H1 (cell line): ENCODE measurements around the gene MYL7. TPM values are rescaled to one million over a fixed set of nuclear protein-coding genes. Genes with fewer than 3 reads are reported as not detected.

Experiments
- CTCF ChIA-PET: fragments of 300-600 bp; sonication (Branson Sonifier 250); formaldehyde crosslinking; loops from one replicate; lab custom pipeline; 2021; ENCODE audit not compliant: partially characterized antibody; lab: Charles Lee
- POLR2A ChIA-PET: fragments of 300-600 bp; sonication (Branson Sonifier 250); formaldehyde crosslinking; loops from one replicate; lab custom pipeline; 2021; ENCODE audit warnings: inconsistent platforms; ENCODE audit not compliant: partially characterized antibody; lab: Charles Lee
- DNase-seq, 2 experiments: peaks; one replicate each; pipeline versions ENCODE4 v3.0.0 to v3.0.0-alpha.2; 2010 to 2022; ENCODE audit warnings: low spot score in 2 of 2, low read depth in 1 of 2, mixed read lengths in 1 of 2
- FAIRE-seq: peaks from 2 replicates; lab custom pipeline; 2011; peaks lifted over from hg19 to GRCh38; lab: Jason Lieb, UNC
- H2AFZ ChIP-seq: 2 replicates; pipeline ENCODE4 v1.8.1; 2012; ENCODE audit warnings: low read length, inconsistent platforms
- H2AK5ac ChIP-seq: 2 replicates; pipeline ENCODE4 v1.6.1; 2013; ENCODE audit warnings: low read depth, low read length
- H2BK120ac ChIP-seq: replicated peaks from 2 replicates; pipeline ENCODE3; 2013; ENCODE audit warnings: low read depth, low read length, inconsistent platforms
- H2BK12ac ChIP-seq: 2 replicates; pipeline ENCODE4 v1.6.1; 2013; ENCODE audit warnings: low read depth, low read length
- H2BK15ac ChIP-seq: 2 replicates; pipeline ENCODE4 v1.6.1; 2013; ENCODE audit warnings: low read length
- H2BK20ac ChIP-seq: 2 replicates; pipeline ENCODE4 v1.6.1; 2013; ENCODE audit warnings: low read length
- H2BK5ac ChIP-seq: 2 replicates; pipeline ENCODE4 v1.6.1; 2013; ENCODE audit warnings: low read depth, low read length
- H3K14ac ChIP-seq: 2 replicates; pipeline ENCODE4 v1.6.1; 2013; ENCODE audit warnings: inconsistent platforms; ENCODE audit not compliant: insufficient read length
- H3K18ac ChIP-seq: 2 replicates; pipeline ENCODE4 v1.6.1; 2013; ENCODE audit warnings: low read length; ENCODE audit errors: extremely low read depth
- H3K23ac ChIP-seq: 2 replicates; pipeline ENCODE4 v1.6.1; 2013; ENCODE audit warnings: inconsistent platforms; ENCODE audit not compliant: insufficient read length
- H3K23me2 ChIP-seq: 2 replicates; pipeline ENCODE4 v1.6.1; 2013; ENCODE audit warnings: low read depth, low read length
- H3K27ac ChIP-seq: 2 replicates; pipeline ENCODE4 v1.6.1; 2011; ENCODE audit warnings: low read depth, low read length, inconsistent platforms
- H3K27me3 ChIP-seq, 4 experiments: replicated peaks in 1 of 4; 1 replicate in 1 of 4; 2 replicates in 3 of 4; pipeline versions ENCODE4 v1.6.1 to v1.8.1; 2011 to 2013; ENCODE audit warnings: low read length in 3 of 4, mild to moderate bottlenecking in 3 of 4, inconsistent platforms in 2 of 4, mixed read lengths in 2 of 4, moderate library complexity in 1 of 4; ENCODE audit not compliant: control insufficient read depth in 3 of 4, insufficient read depth in 3 of 4; ENCODE audit errors: extremely low read depth in 1 of 4
- H3K36me3 ChIP-seq, 4 experiments: 2 replicates each; pipeline versions ENCODE4 v1.6.1 to v1.8.1; 2011 to 2013; ENCODE audit warnings: mild to moderate bottlenecking in 4 of 4, low read length in 3 of 4, moderate library complexity in 2 of 4, control low read depth in 1 of 4, inconsistent platforms in 1 of 4; ENCODE audit not compliant: insufficient read depth in 4 of 4, control insufficient read depth in 2 of 4
- H3K4ac ChIP-seq: replicated peaks from 2 replicates; pipeline ENCODE3; 2013; ENCODE audit warnings: low read length, low read depth, mixed read lengths, inconsistent platforms; ENCODE audit not compliant: insufficient read length
- H3K4me1 ChIP-seq, 4 experiments: replicated peaks in 1 of 4; 1 replicate in 1 of 4; 2 replicates in 3 of 4; pipeline versions ENCODE4 v1.6.1 to v1.8.1; 2011 to 2013; ENCODE audit warnings: low read length in 3 of 4, inconsistent platforms in 2 of 4, mixed read lengths in 1 of 4; ENCODE audit not compliant: insufficient read depth in 4 of 4, control insufficient read depth in 3 of 4
- H3K4me2 ChIP-seq, 2 experiments: 2 replicates each; pipeline versions ENCODE4 v1.6.1 to v1.8.1; 2011 to 2013; ENCODE audit warnings: low read depth in 2 of 2, low read length in 2 of 2, control low read depth in 1 of 2, inconsistent platforms in 1 of 2, mild to moderate bottlenecking in 1 of 2; ENCODE audit not compliant: insufficient read depth in 1 of 2
- H3K4me3 ChIP-seq, 4 experiments: fragments of 200-600, 300-600 bp in 1 of 4; sonication (generic), shearing (Covaris generic), sonication (Bioruptor Twin) in 1 of 4; 2 replicates each; pipeline versions ENCODE4 v1.5.1 to v1.8.1; 2011 to 2016; ENCODE audit warnings: low read length in 4 of 4, low read depth in 3 of 4, control low read depth in 2 of 4, inconsistent platforms in 2 of 4, mild to moderate bottlenecking in 2 of 4, mixed read lengths in 1 of 4, moderate library complexity in 1 of 4; ENCODE audit not compliant: insufficient read depth in 2 of 4; ENCODE audit errors: extremely low read depth in 1 of 4
- H3K56ac ChIP-seq: replicated peaks from 2 replicates; pipeline ENCODE3; 2013; ENCODE audit warnings: low read depth, mild to moderate bottlenecking, mixed read lengths, low read length, inconsistent platforms; ENCODE audit not compliant: insufficient read length
- H3K79me1 ChIP-seq: 2 replicates; pipeline ENCODE4 v1.6.1; 2013; ENCODE audit warnings: low read depth, low read length, control low read depth
- H3K79me2 ChIP-seq, 2 experiments: 2 replicates each; pipeline versions ENCODE4 v1.6.1 to v1.8.1; 2012 to 2013; ENCODE audit warnings: low read length in 2 of 2, mild to moderate bottlenecking in 2 of 2, inconsistent platforms in 1 of 2; ENCODE audit not compliant: insufficient read depth in 2 of 2, control insufficient read depth in 1 of 2
- H3K9ac ChIP-seq, 4 experiments: replicated peaks in 1 of 4; 1 replicate in 1 of 4; 2 replicates in 3 of 4; pipeline versions ENCODE4 v1.6.1 to v1.8.1; 2011 to 2013; ENCODE audit warnings: low read depth in 3 of 4, low read length in 3 of 4, control low read depth in 2 of 4, mild to moderate bottlenecking in 2 of 4, moderate library complexity in 2 of 4, inconsistent platforms in 1 of 4; ENCODE audit errors: extremely low read depth in 1 of 4
- H3K9me3 ChIP-seq, 2 experiments: 2 replicates each; pipeline versions ENCODE4 v1.6.1 to v1.8.1; 2012 to 2013; ENCODE audit warnings: mild to moderate bottlenecking in 2 of 2, moderate library complexity in 2 of 2, control low read depth in 1 of 2, inconsistent platforms in 1 of 2, low read depth in 1 of 2, low read length in 1 of 2, mixed read lengths in 1 of 2; ENCODE audit not compliant: insufficient read depth in 2 of 2
- H4K20me1 ChIP-seq, 2 experiments: replicated peaks in 1 of 2; 2 replicates each; pipeline versions ENCODE3 to v1.8.1; 2011 to 2013; ENCODE audit warnings: inconsistent platforms in 2 of 2, low read length in 2 of 2, mild to moderate bottlenecking in 1 of 2; ENCODE audit not compliant: insufficient read depth in 2 of 2, control insufficient read depth in 1 of 2
- H4K5ac ChIP-seq: 2 replicates; pipeline ENCODE4 v1.6.1; 2013; ENCODE audit warnings: low read length, low read depth, mixed read lengths, inconsistent platforms; ENCODE audit not compliant: insufficient read length
- H4K8ac ChIP-seq: 2 replicates; pipeline ENCODE4 v1.8.0; 2013; ENCODE audit warnings: mild to moderate bottlenecking, moderate library complexity, low read length, inconsistent platforms; ENCODE audit not compliant: insufficient read depth; ENCODE audit errors: extremely low read depth
- H4K91ac ChIP-seq: replicated peaks from 2 replicates; pipeline ENCODE3; 2013; ENCODE audit warnings: low read length, mixed read lengths, inconsistent platforms; ENCODE audit not compliant: insufficient read length
- BRCA1 ChIP-seq: IDR thresholded peaks from 2 replicates; pipeline ENCODE4 v1.6.1; 2012; ENCODE audit warnings: low read depth, low read length, improper control_type of control experiment
- CEBPB ChIP-seq: IDR thresholded peaks from 2 replicates; pipeline ENCODE4 v1.6.1; 2012; ENCODE audit warnings: low read depth, low read length
- GTF2F1 ChIP-seq: IDR thresholded peaks from 2 replicates; pipeline ENCODE4 v1.6.1; 2012; ENCODE audit warnings: low read depth, low read length, improper control_type of control experiment, borderline replicate concordance
- HDAC2 ChIP-seq, 2 experiments: fragments of 300-600 bp in 1 of 2; sonication (generic) in 1 of 2; IDR thresholded peaks; 2 replicates each; pipeline ENCODE4 v1.6.1; 2011 to 2012; ENCODE audit warnings: low read depth in 2 of 2, low read length in 2 of 2, mild to moderate bottlenecking in 2 of 2, moderate library complexity in 2 of 2, borderline replicate concordance in 1 of 2, inconsistent platforms in 1 of 2
- HDAC6 ChIP-seq: IDR thresholded peaks from one replicate; pipeline ENCODE4 v1.7.1; 2012; ENCODE audit warnings: low read depth, mild to moderate bottlenecking, inconsistent platforms, low read length, moderate library complexity
- JUN ChIP-seq: IDR thresholded peaks from 2 replicates; pipeline ENCODE4 v1.6.1; 2011; ENCODE audit warnings: low read depth, mild to moderate bottlenecking, improper control_type of control experiment, low read length
- MAFK ChIP-seq: IDR thresholded peaks from 2 replicates; pipeline ENCODE4 v1.6.1; 2012; ENCODE audit warnings: low read depth, mild to moderate bottlenecking, improper control_type of control experiment, low read length
- POU5F1 ChIP-seq: IDR thresholded peaks from 2 replicates; pipeline ENCODE4 v1.6.1; 2011; ENCODE audit warnings: low read depth, mild to moderate bottlenecking, low read length, moderate library complexity
- RBBP5 ChIP-seq: IDR thresholded peaks from 2 replicates; pipeline ENCODE4 v1.7.1; 2012; ENCODE audit warnings: low read depth, mild to moderate bottlenecking, inconsistent platforms, low read length, moderate library complexity, borderline replicate concordance
- RFX5 ChIP-seq: IDR thresholded peaks from 2 replicates; pipeline ENCODE4 v1.6.1; 2011; ENCODE audit warnings: low read depth, low read length, improper control_type of control experiment, borderline replicate concordance
- RNF2 ChIP-seq: fragments of 200-900, 300-1000 bp; sonication (generic); IDR thresholded peaks from 2 replicates; pipeline ENCODE4 v1.7.1; 2016; ENCODE audit warnings: borderline replicate concordance, low read depth, mild to moderate bottlenecking, antibody characterized with exemption, low read length; ENCODE audit not compliant: poor library complexity, severe bottlenecking; ENCODE audit errors: missing control alignments
- SP1 ChIP-seq: IDR thresholded peaks from 2 replicates; pipeline ENCODE4 v1.6.1; 2011; ENCODE audit warnings: low read depth, low read length
- TCF12 ChIP-seq: IDR thresholded peaks from 2 replicates; pipeline ENCODE4 v1.6.1; 2011; ENCODE audit warnings: low read depth, mild to moderate bottlenecking, low read length
- TEAD4 ChIP-seq: IDR thresholded peaks from 2 replicates; pipeline ENCODE4 v1.6.1; 2012; ENCODE audit warnings: low read depth, low read length, inconsistent platforms, mixed read lengths
- WGBS, 2 experiments: shearing (Covaris generic) in 1 of 2; methylation state at CpG; one replicate each; pipeline versions ENCODE4 v1.1.6 to v1.1.7; 2013 to 2015; ENCODE audit warnings: low lambda C conversion rate in 2 of 2, mixed read lengths in 2 of 2, inconsistent platforms in 1 of 2, low coverage in 1 of 2, missing lambda C conversion rate in 1 of 2; ENCODE audit not compliant: insufficient replicate concordance in 2 of 2, insufficient coverage in 1 of 2, insufficient read length in 1 of 2; ENCODE audit errors: extremely low coverage in 1 of 2, missing lambda C conversion rate in 1 of 2; 5-methylcytosine and 5-hydroxymethylcytosine counted together
- polyA plus RNA-seq, 7 experiments: library from polyadenylated mRNA; depleted of rRNA in 3 of 7; stranded (reverse) in 5 of 7; unstranded in 2 of 7; fragments of >200 nt in 5 of 7; fragments of 200-250 nt in 2 of 7; gene quantifications; 1 replicate in 5 of 7; 2 replicates in 1 of 7; 4 replicates in 1 of 7; pipeline versions ENCODE4 v1.2.1 to v1.2.3, GENCODE V29; 2011 to 2013; ENCODE audit warnings: missing spikeins in 2 of 7, mixed read lengths in 2 of 7
- total RNA-seq: library from RNA; stranded (reverse); fragmentation: NEBNext Ultra II Directional; extraction: Animal tissue kit (Norgen Biotek cat#: 25700); gene quantifications from 2 replicates; pipeline ENCODE4 v1.2.1, GENCODE V29; 2021

MYL7 gene
- total and polyA plus RNA-seq, 2 of the 8 experiments (the other 6 are each of a cell fraction or from before 2014, with no cell fraction given), result 3.3 to 3.4 TPM

DNA sequence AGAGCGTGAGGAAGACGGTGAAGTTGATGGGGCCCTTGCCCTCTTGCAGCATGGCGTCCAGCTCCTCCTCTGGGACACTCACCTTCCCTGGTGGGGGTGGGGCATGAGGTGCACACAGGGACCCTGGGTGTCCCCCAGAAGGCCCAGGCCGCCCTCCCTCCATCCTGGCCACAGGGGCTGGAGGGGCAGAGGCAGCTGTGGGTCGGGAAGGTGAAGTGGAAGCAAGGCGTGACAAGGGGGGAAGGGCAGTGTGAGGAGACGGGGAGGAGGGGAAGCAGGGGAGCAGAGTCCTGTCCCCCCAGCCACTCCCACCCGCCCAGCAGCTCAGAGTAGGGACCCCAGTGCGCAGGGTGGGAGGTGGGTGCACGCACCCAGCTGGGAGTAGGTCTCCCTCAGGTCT lies 791 bp downstream of the MYL7 start:
- CTCF ChIA-PET, result interaction anchor here (1.1 to 2.4 kb wide), 2 partner anchors 9 to 16 kb away, joined by 4 to 9 read pairs; no protein-coding TSS in a partner anchor
- no peaks in the 10 kb centered on the region for H3K36me3 ChIP-seq
- H4K5ac ChIP-seq, result no peak overlapping the region
- H3K23me2 ChIP-seq, result peaks cover under 1% of the 10 kb centered on the region; the same call in 1 of the 2 replicates
- H3K27me3 ChIP-seq, result peaks cover 8 to 15% (median 14%) of the 10 kb centered on the region in 4 experiments
- H2BK15ac ChIP-seq, result no peak overlapping the region
- peaks cover 0 to 5% (median 2%) of the 10 kb centered on the region in 4 experiments; a peak in 3 of 7 replicates for H3K4me1 ChIP-seq
- DNase-seq (no peak), FAIRE-seq (no peak)
- no peak overlapping the region for H4K91ac ChIP-seq
- H2BK12ac ChIP-seq, result no peak overlapping the region
- no peak overlapping the region for H3K18ac ChIP-seq
- H3K4ac ChIP-seq, result no peak overlapping the region
- H4K8ac ChIP-seq, result peak overlapping the region; percentile 3; the same call in 1 of the 2 replicates
- H2BK5ac ChIP-seq, result no peak overlapping the region
- POLR2A ChIA-PET, result interaction anchor here (0.9 to 1.2 kb wide), 5 partner anchors 9 to 71 kb away, joined by 3 read pairs; partner anchors contain the start of gene GCK
- H3K56ac ChIP-seq, result no peak overlapping the region
- no peak overlapping the region for H3K27ac ChIP-seq
- H4K20me1 ChIP-seq, result peaks cover 0 to 2% of the 10 kb centered on the region in 2 experiments
- no peak overlapping the region for H3K14ac ChIP-seq
- H2BK20ac ChIP-seq, result no peak overlapping the region
- H3K79me1 ChIP-seq, result no peaks in the 10 kb centered on the region
- H2BK120ac ChIP-seq, result no peak overlapping the region
- H3K4me3 ChIP-seq, result no peak overlapping the region
- H2AFZ ChIP-seq, result no peak overlapping the region
- H3K23ac ChIP-seq, result no peak overlapping the region
- H2AK5ac ChIP-seq, result no peak overlapping the region
- no peaks in the 10 kb centered on the region for H3K79me2 ChIP-seq
- no peaks in the 10 kb centered on the region for H3K9me3 ChIP-seq
- H3K9ac ChIP-seq, result no peak overlapping the region
- H3K4me2 ChIP-seq, result no peak overlapping the region
- WGBS, 2 experiments, result 93% methylated on average over 10 of the region's 10 CpGs; no CpG with 5 or more reads in 1 of the 2 experiments
- TF ChIP-seq RNF2, result no peak
- TF ChIP-seq MAFK, result no peak
- TF ChIP-seq HDAC6, result no peak
- no peak for TF ChIP-seq CEBPB
- no peak for TF ChIP-seq BRCA1
- no peak for TF ChIP-seq JUN
- TF ChIP-seq RBBP5, result no peak
- TF ChIP-seq POU5F1, result no peak
- no peak for TF ChIP-seq GTF2F1
- no peak for TF ChIP-seq RFX5
- TF ChIP-seq TCF12, result no peak
- TF ChIP-seq HDAC2 (IDR thresholded peaks at IDR 0.05; ENCODE audit: borderline replicate concordance in 1 of 2, low read depth in 2 of 2, low read length in 2 of 2), result no peak
- no peak for TF ChIP-seq SP1
- no peak for TF ChIP-seq TEAD4
